Esophagus muscularis mucosa (tissue), 4 donors: ENCODE measurements around the gene BSN. TPM values are rescaled to one million over a fixed set of nuclear protein-coding genes. Genes with fewer than 3 reads are reported as not detected.

Experiments
- DNase-seq: peaks from one replicate; pipeline ENCODE4 v3.0.0-alpha.2; 2017; ENCODE audit errors: extremely low spot score
- H3K27ac ChIP-seq, 4 donors: fragments of 200-600 bp; sonication (generic); replicated peaks in 1 of 4; 1 replicate in 3 of 4; 2 replicates in 1 of 4; pipeline ENCODE4 v1.5.1; 2016 to 2019; ENCODE audit warnings: mild to moderate bottlenecking in 1 of 4
- H3K27me3 ChIP-seq, 4 donors: fragments of 200-600 bp; sonication (generic); one replicate each; pipeline versions ENCODE4 v1.5.1 to v1.6.0; 2016 to 2019
- H3K36me3 ChIP-seq, 4 donors: fragments of 200-600 bp; sonication (generic); one replicate each; pipeline ENCODE4 v1.5.1; 2016 to 2019
- H3K4me1 ChIP-seq, 4 donors: fragments of 200-600 bp; sonication (generic); one replicate each; pipeline ENCODE4 v1.5.1; 2016 to 2019
- H3K4me3 ChIP-seq, 4 donors: fragments of 200-600 bp; sonication (generic); 1 replicate in 2 of 4; 2 replicates in 2 of 4; pipeline ENCODE4 v1.5.1; 2016 to 2019; ENCODE audit warnings: mild to moderate bottlenecking in 4 of 4, moderate library complexity in 1 of 4
- H3K9me3 ChIP-seq, 4 donors: fragments of 200-600 bp; sonication (generic); 1 replicate in 3 of 4; 2 replicates in 1 of 4; pipeline ENCODE4 v1.5.1; 2016 to 2019
- CTCF ChIP-seq, 3 experiments: fragments of 200-600 bp in 2 of 3; fragments of 450-650 bp in 1 of 3; sonication (generic) in 2 of 3; IDR thresholded peaks; one replicate each; pipeline ENCODE4 v1.5.1; 2017 to 2019; ENCODE audit warnings: antibody characterized with exemption in 3 of 3, mild to moderate bottlenecking in 2 of 3, moderate library complexity in 1 of 3
- EP300 ChIP-seq: sonication (generic); formaldehyde crosslinking; IDR thresholded peaks from one replicate; pipeline ENCODE4 v1.6.1; 2017; ENCODE audit warnings: antibody characterized with exemption
- POLR2A ChIP-seq: fragments of 450-650 bp; IDR thresholded peaks from one replicate; pipeline ENCODE4 v1.6.1; 2017; ENCODE audit warnings: antibody characterized with exemption, moderate library complexity, mild to moderate bottlenecking, low read depth
- POLR2AphosphoS5 ChIP-seq, 2 donors: sonication (generic); formaldehyde crosslinking; IDR thresholded peaks; one replicate each; pipeline ENCODE4 v1.6.1; 2017; ENCODE audit warnings: antibody characterized with exemption in 2 of 2
- WGBS: methylation state at CpG from one replicate; pipeline ENCODE4 v1.1.5; 2018; 5-methylcytosine and 5-hydroxymethylcytosine counted together
- intact Hi-C: fragments of 100-400 bp; cut with DNase I; formaldehyde crosslinking; loops from one replicate; pipeline ENCODE4 v1.15.1; 2023
- total RNA-seq, 4 donors: library from RNA; depleted of rRNA; stranded (reverse); fragments of >200 nt; gene quantifications; one replicate each; pipeline versions ENCODE4 v1.1.0 to v1.2.1, GENCODE V29; 2016

BSN gene
- total RNA-seq, 4 donors from 2014 or later: 0.42 to 1.7 (median 0.78) TPM

GRCh38 chr3:49531218-49531617 lies 23.1 kb upstream of the BSN start:
- TF ChIP-seq POLR2A (no peak), EP300 (no peak), POLR2AphosphoS5 (IDR thresholded peaks at IDR 0.05) (no peak), CTCF (IDR thresholded peaks at IDR 0.05) (no peak)

GRCh38 chr3:49531715-49532114 lies 22.6 kb upstream of the BSN start:
- DNase-seq: no peak
- WGBS: 97% methylated on average over 12 of the region's 16 CpGs
- Histone ChIP-seq H3K27me3 (no peaks in the 10 kb centered on the region), H3K4me3 (no peak overlapping the region), H3K4me1 (peaks cover 6 to 33% (median 26%) of the 10 kb centered on the region in 4 donors), H3K9me3 (no peaks in the 10 kb centered on the region), H3K27ac (no peak overlapping the region), H3K36me3 (peaks cover 26 to 38% (median 36%) of the 10 kb centered on the region in 4 donors)
- TF ChIP-seq POLR2AphosphoS5 (IDR thresholded peaks at IDR 0.05) (no peak), EP300 (no peak), POLR2A (no peak), CTCF (IDR thresholded peaks at IDR 0.05) (no peak)
- intact Hi-C loops: no loop called here

More at GRCh38 chr3:49531218-49531617, 23.1 kb upstream of the BSN start:
- DNase-seq: no peak
- peaks cover 26 to 38% (median 36%) of the 10 kb centered on the region in 4 donors for H3K36me3 ChIP-seq
- no peak overlapping the region for H3K27ac ChIP-seq
- H3K4me3 ChIP-seq: no peak overlapping the region
- H3K27me3 ChIP-seq: no peaks in the 10 kb centered on the region
- intact Hi-C loops: no loop called here
- peaks cover 6 to 28% (median 21%) of the 10 kb centered on the region in 4 donors for H3K4me1 ChIP-seq
- H3K9me3 ChIP-seq: no peaks in the 10 kb centered on the region
- WGBS: 77% methylated on average over 8 of the region's 10 CpGs

GRCh38 chr3:49533031-49533430 lies 21.2 kb upstream of the BSN start:
- Histone ChIP-seq H3K36me3 (peaks cover 26 to 38% (median 36%) of the 10 kb centered on the region in 4 donors), H3K4me3 (no peak overlapping the region), H3K27ac (no peak overlapping the region), H3K4me1 (peaks cover 6 to 37% (median 27%) of the 10 kb centered on the region in 4 donors), H3K9me3 (no peaks in the 10 kb centered on the region), H3K27me3 (no peaks in the 10 kb centered on the region)
- DNase-seq: no peak
- 100% methylated on average over 7 of the region's 13 CpGs for WGBS
- intact Hi-C loops: no loop called here
- TF ChIP-seq POLR2A (no peak), POLR2AphosphoS5 (IDR thresholded peaks at IDR 0.05) (no peak), CTCF (IDR thresholded peaks at IDR 0.05) (no peak), EP300 (no peak)

- Histone ChIP-seq H3K4me3 (no peak overlapping the region), H3K27ac (peak overlapping the region; percentile 55 to 69 (median 60)), H3K27me3 (no peaks in the 10 kb centered on the region), H3K36me3 (peaks cover 26 to 38% (median 36%) of the 10 kb centered on the region in 4 donors), H3K9me3 (no peaks in the 10 kb centered on the region), H3K4me1 (peaks cover 6 to 37% (median 27%) of the 10 kb centered on the region in 4 donors)
- intact Hi-C loops: no loop called here
- 84% methylated on average over 9 of the region's 9 CpGs for WGBS
- no peak for TF ChIP-seq POLR2AphosphoS5 (IDR thresholded peaks at IDR 0.05)
- no peak for TF ChIP-seq POLR2A
- TF ChIP-seq CTCF (IDR thresholded peaks at IDR 0.05): no peak
- no peak for TF ChIP-seq EP300
- no peak for DNase-seq
These were observed 20.3 kb upstream of the BSN start for GRCh38 chr3:49533786-49534519.
